ENCODE results near the gene MTNR1B. TPM values are rescaled to one million over a fixed set of nuclear protein-coding genes. Genes with fewer than 3 reads are reported as not detected.

Gene MTNR1B
- total RNA-seq, 1 experiment from 2014 or later, result not detected

GRCh38 chr11:92975285-92975684 is 5.8 kb downstream of the MTNR1B start:
- in situ Hi-C loops (cut with HindIII; ENCODE audit: low sequenced_read_pairs), result no loop called here
- DNase-seq (ENCODE audit: low spot score), result no peak

GRCh38 chr11:92976681-92977080 is 7.2 kb downstream of the MTNR1B start:
- in situ Hi-C loops (cut with HindIII; ENCODE audit: low sequenced_read_pairs), result no loop called here
- no peak for DNase-seq (ENCODE audit: low spot score)

DNA sequence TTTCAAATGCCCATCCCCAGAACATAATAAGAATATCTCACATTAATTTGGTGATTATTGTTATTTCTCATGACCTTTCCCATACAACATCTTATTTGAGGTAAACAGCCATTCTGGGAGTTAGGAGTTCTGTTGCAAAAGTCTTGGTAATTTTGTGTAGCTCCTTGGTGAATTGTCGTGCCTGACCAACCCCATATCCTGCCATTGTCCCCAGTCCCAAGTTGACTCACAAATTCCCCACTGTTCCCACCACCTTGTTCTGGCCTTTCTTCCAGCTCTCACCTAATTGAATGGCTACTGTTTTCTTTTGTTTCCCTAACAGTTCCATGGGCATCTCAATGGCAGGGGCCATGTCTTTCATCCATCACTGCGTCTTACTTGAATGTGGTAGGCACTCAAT is 8.0 kb downstream of the MTNR1B start:
- DNase-seq (ENCODE audit: low spot score), result no peak
- in situ Hi-C loops (cut with HindIII; ENCODE audit: low sequenced_read_pairs), result no loop called here

GRCh38 chr11:92978271-92979111 is 9.0 kb downstream of the MTNR1B start:
- in situ Hi-C loops (cut with HindIII; ENCODE audit: low sequenced_read_pairs), result no loop called here
- DNase-seq (ENCODE audit: low spot score), result peak; percentile 2

DNA sequence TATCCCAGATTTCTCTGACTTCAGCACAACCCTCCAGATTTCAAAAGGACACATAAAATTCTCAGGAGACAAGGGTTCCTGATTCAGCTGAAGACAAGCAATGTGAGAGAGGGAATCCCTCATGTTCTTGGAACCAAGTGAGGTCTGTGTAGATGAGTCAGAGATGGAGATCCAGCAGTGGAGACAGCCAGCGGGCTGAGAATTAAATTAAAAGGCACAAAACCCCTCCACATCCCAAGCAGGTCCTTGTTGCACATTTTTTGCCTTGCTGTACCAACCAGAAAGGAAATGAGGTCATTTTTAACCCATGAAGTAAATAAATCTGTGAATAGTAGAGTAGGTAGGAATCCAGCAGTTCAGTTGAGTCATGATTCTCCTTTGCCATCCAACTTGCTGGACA is 9.7 kb downstream of the MTNR1B start:
- no peak for DNase-seq (ENCODE audit: low spot score)
- in situ Hi-C loops (cut with HindIII; ENCODE audit: low sequenced_read_pairs), result no loop called here

DNA sequence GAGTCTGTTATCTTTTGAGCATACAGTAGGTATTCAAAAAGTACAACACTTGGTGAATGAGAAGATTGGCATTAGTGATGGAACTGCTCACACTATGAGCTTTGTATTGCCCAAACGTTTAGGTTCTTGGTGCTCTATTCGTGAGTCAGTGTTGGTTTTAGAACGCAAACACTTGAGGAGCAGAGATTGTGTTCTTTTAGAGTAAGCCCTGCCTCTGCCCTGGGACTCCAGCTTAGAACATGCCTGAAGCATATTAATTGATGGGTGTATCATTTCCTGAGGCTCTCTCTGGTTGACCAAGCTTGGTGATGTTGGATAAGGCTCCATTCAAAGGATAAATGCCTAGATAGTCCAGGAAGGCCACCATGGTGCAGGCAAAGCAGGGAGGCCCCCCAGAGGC is 10.9 kb downstream of the MTNR1B start:
- in situ Hi-C loops (cut with HindIII; ENCODE audit: low sequenced_read_pairs), result no loop called here
- DNase-seq (ENCODE audit: low spot score), result no peak

GRCh38 chr11:92981508-92982043 is 12.1 kb downstream of the MTNR1B start:
- DNase-seq (ENCODE audit: low spot score), result no peak
- in situ Hi-C loops (cut with HindIII; ENCODE audit: low sequenced_read_pairs), result no loop called here

- DNase-seq (ENCODE audit: low spot score), result no peak
- in situ Hi-C loops (cut with HindIII; ENCODE audit: low sequenced_read_pairs), result no loop called here
Observed at GRCh38 chr11:92986585-92986984, 17.1 kb downstream of the MTNR1B start.

- no peak for DNase-seq (ENCODE audit: low spot score)
- in situ Hi-C loops (cut with HindIII; ENCODE audit: low sequenced_read_pairs), result no loop called here
Observed at GRCh38 chr11:92993004-92993403, 23.6 kb downstream of the MTNR1B start.

DNA sequence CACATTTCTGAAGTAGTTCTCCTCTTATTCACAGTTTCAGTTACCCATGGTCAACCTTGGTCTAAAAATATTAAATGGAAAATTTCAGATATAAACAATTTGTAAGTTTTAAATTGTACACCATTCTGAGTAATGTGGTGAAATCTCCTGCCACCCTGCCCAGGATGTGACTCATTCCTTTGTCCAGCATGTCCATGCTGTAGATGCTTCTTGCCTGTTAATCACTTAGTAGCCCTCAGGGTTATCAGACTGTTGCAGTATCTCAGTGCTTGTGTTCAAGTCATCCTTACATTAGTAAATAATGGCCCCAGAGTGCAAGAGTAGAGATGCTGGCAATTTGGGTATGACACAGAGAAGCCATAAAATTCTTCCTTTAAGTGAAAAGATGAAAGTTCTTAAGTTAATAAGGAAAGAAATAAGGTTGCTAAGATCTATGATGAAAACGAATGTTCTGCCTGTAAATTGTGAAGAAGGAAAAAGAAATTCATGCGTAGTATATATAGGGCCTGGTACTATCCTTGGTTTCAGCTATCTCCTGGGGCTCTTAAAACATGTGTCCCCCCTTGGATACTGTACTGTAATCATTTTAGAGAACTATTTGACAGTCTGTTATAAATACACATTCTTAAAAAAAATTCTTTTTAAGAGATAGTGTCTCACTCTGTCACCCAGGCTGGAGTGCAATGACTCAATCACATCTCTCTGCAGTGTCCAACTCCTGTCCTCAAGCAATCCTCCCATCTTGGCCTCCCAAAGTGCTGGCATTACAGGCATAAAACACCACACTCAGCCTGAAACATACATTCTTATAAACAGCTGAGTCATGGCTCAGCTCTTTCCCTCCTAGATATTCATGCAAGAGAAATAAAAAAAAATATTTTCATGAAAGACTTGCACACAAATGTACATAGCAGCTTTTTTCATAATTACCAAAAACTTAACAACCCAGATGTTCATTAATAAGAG is 31.3 kb downstream of the MTNR1B start:
- in situ Hi-C loops (cut with HindIII; ENCODE audit: low sequenced_read_pairs), result no loop called here
- no peak for DNase-seq (ENCODE audit: low spot score)

GRCh38 chr11:93001806-93002205 is 32.4 kb downstream of the MTNR1B start:
- in situ Hi-C loops (cut with HindIII; ENCODE audit: low sequenced_read_pairs), result no loop called here
- no peak for DNase-seq (ENCODE audit: low spot score)

DNA sequence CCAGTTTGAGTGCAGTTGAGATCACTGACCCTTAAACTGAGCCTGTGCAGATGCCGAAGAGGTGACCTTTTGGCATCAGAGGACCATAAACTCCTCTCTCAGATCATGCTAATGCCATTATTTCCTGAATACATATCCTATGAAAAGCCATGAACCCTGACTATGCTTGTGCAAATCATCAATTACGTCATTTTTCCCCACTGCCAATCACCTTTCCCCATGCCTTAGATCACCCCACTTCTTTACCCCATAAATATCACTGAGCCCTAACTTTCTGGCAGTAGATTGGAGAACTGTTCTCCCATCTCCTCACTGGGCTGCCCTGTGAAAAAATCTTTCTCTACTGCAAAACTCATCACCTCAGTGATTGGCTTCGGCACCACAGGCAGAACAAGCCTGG is 32.9 kb downstream of the MTNR1B start:
- in situ Hi-C loops (cut with HindIII; ENCODE audit: low sequenced_read_pairs), result no loop called here
- no peak for DNase-seq (ENCODE audit: low spot score)

GRCh38 chr11:93005239-93005638 is 35.8 kb downstream of the MTNR1B start:
- in situ Hi-C loops (cut with HindIII; ENCODE audit: low sequenced_read_pairs), result no loop called here
- no peak for DNase-seq (ENCODE audit: low spot score)

GRCh38 chr11:93013646-93014045 is 44.2 kb downstream of the MTNR1B start:
- no peak for DNase-seq (ENCODE audit: low spot score)
- in situ Hi-C loops (cut with HindIII; ENCODE audit: low sequenced_read_pairs), result no loop called here

DNA sequence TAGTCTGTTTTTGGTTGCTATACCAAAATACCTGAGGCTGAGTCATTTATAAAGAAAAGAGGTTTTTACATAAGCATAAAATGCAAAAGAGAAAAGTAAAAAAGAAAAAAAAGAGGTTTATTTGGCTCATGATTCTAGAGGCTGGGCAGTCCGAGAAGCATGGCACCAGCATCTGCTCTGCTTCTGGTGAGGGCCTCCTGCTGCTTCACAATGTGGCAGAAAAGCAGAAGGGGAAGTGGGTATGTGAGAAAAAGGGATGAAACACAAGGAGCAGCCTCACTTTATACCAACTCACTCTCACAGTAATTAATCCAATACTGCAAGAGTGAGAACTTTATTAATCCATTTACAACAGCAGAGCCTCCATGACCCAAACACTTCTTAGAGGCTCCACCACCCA is 47.1 kb downstream of the MTNR1B start:
- in situ Hi-C loops (cut with HindIII; ENCODE audit: low sequenced_read_pairs), result no loop called here
- DNase-seq (ENCODE audit: low spot score), result no peak

DNA sequence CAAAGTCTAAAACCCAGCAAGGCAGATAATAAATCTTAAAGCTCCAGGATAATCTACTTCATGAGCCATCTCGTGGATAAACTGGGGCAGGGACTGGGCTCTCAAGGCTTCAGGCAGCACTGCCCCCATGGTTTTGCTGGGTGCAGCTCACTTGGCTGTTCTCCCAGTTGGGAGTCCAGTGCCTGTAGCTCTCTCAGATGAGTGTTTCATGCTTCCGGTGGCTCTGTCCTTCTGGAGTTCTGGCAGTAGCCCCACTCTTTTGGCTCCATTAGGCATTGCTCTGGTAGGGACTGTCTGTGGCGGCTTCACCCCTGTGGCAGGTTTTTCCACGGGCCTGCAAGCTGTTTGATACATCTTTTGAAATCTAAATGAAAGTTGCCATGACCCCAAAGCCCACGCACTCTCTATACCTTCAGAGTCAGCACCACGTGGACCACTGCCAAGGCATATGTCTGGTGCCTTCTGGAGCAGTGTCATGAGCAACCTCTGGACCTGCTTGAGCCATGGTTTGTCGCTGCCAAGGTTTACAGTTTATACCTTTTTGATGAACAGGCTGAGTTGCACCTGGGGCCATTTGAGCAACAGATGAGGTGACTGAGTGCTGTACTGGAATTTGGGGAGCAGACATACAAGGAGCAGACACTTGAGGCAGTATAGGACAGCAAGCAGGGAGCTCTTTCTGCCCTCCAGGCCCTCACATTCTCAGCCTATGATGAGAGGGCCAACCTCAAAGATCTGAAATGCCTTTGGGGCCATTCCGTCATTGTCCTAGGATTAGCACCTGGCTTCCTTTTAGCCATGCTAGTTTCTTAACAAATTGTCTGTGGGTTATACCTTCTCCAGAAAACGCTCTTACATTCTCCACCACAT is 48.6 kb downstream of the MTNR1B start:
- no peak for DNase-seq (ENCODE audit: low spot score)
- in situ Hi-C loops (cut with HindIII; ENCODE audit: low sequenced_read_pairs), result no loop called here

DNA sequence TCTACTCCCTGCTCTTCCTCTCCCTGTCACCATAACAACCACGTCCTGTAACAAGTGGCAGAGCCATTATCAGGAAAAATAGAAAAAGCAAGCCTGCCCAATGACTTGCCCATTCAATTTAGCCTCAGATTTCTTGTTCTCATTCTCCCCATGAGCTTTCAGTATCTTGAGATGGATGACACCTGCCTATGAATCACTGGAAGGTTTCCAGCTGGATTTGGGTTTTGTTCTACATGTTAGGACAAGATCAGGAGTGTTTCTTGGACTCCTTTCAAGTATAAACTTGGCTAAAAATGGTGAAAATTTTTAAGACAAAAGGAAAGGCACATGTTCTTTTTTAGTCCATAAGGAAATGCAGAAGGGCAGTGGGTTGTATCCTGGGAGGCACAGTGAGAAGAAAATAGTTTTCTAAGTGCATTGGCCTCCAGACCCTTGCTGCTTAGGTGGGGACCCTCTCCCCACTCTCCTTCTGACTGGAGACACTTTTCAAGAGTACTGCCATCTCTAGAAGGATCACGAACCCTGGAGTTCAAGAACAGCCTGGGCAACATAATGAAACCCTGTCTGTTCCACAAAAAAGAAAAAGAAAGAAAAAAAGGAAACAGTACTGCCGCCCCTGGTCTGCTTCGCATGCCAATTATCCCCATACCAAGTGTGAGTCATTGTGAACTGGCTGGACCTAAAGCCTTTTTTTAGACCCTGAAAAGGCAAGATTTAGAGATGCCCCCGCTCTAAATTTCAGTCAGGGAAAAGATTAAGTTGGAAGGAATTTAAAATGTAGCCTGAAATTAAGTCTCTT is 51.0 kb downstream of the MTNR1B start:
- peak; percentile 17 for DNase-seq (ENCODE audit: low spot score)
- in situ Hi-C loops (cut with HindIII; ENCODE audit: low sequenced_read_pairs), result no loop called here

- DNase-seq (ENCODE audit: low spot score), result no peak
- in situ Hi-C loops (cut with HindIII; ENCODE audit: low sequenced_read_pairs), result no loop called here
Observed at GRCh38 chr11:93024369-93024768, 54.9 kb downstream of the MTNR1B start.

Data from G401 (cell line).